Suprapubic skin (tissue), 4 donors: ENCODE measurements around the gene GALNT2. TPM values are rescaled to one million over a fixed set of nuclear protein-coding genes. Genes with fewer than 3 reads are reported as not detected.

Source experiments
- DNase-seq, 2 donors: peaks; one replicate each; pipeline ENCODE4 v3.0.0-alpha.2; 2019; ENCODE audit warnings: low spot score in 2 of 2
- H3K27ac ChIP-seq: fragments of 200-600 bp; sonication (generic); one replicate; pipeline ENCODE4 v1.5.1; 2019
- H3K27me3 ChIP-seq: fragments of 200-600 bp; sonication (generic); one replicate; pipeline ENCODE4 v1.5.1; 2019
- H3K36me3 ChIP-seq: fragments of 200-600 bp; sonication (generic); one replicate; pipeline ENCODE4 v1.5.1; 2019
- H3K4me1 ChIP-seq: fragments of 200-600 bp; sonication (generic); one replicate; pipeline ENCODE4 v1.5.1; 2019
- H3K4me3 ChIP-seq: fragments of 200-600 bp; sonication (generic); one replicate; pipeline ENCODE4 v1.5.1; 2019; ENCODE audit warnings: mild to moderate bottlenecking
- H3K9me3 ChIP-seq: fragments of 200-600 bp; sonication (generic); one replicate; pipeline ENCODE4 v1.5.1; 2019
- CTCF ChIP-seq, 2 donors: fragments of 200-600 bp in 1 of 2; fragments of 450-650 bp in 1 of 2; sonication (generic) in 1 of 2; IDR thresholded peaks; one replicate each; pipeline ENCODE4 v1.5.1; 2016 to 2019; ENCODE audit warnings: antibody characterized with exemption in 2 of 2, mild to moderate bottlenecking in 1 of 2, moderate library complexity in 1 of 2
- EP300 ChIP-seq: sonication (generic); formaldehyde crosslinking; IDR thresholded peaks from one replicate; pipeline ENCODE4 v1.6.1; 2017; ENCODE audit warnings: antibody characterized with exemption
- POLR2A ChIP-seq, 2 donors: fragments of 450-650 bp; IDR thresholded peaks; one replicate each; pipeline ENCODE4 v1.6.1; 2017; ENCODE audit warnings: antibody characterized with exemption in 2 of 2, mild to moderate bottlenecking in 2 of 2, moderate library complexity in 2 of 2
- POLR2AphosphoS5 ChIP-seq, 3 donors: sonication (generic); formaldehyde crosslinking; IDR thresholded peaks; one replicate each; pipeline ENCODE4 v1.6.1; 2017; ENCODE audit warnings: antibody characterized with exemption in 3 of 3
- WGBS: methylation state at CpG from one replicate; pipeline ENCODE4 v1.1.5; 2018; 5-methylcytosine and 5-hydroxymethylcytosine counted together
- total RNA-seq, 4 donors: library from RNA; depleted of rRNA; stranded (reverse); fragments of >200 nt; gene quantifications; one replicate each; pipeline ENCODE4 v1.1.0, GENCODE V29; 2016

GALNT2 gene
- total RNA-seq, 4 donors from 2014 or later: 24.1 to 40.2 (median 36.4) TPM

- H3K36me3 ChIP-seq: peaks cover 7% of the 10 kb centered on the region
- 83% methylated on average over 2 of the region's 2 CpGs for WGBS
- no peaks in the 10 kb centered on the region for H3K4me1 ChIP-seq
- H3K9me3 ChIP-seq: no peaks in the 10 kb centered on the region
- no peaks in the 10 kb centered on the region for H3K27me3 ChIP-seq
- no peak for TF ChIP-seq POLR2A (IDR thresholded peaks at IDR 0.05)
- no peak for TF ChIP-seq EP300
- TF ChIP-seq CTCF (IDR thresholded peaks at IDR 0.05): no peak
- TF ChIP-seq POLR2AphosphoS5 (IDR thresholded peaks at IDR 0.05): no peak
- no peak overlapping the region for H3K4me3 ChIP-seq
- no peak overlapping the region for H3K27ac ChIP-seq
- no peak for DNase-seq
Measured at GRCh38 chr1:230179249-230179648, 112.2 kb downstream of the GALNT2 start.

GRCh38 chr1:230185076-230186001, 118.3 kb downstream of the GALNT2 start:
- no peak for DNase-seq
- Histone ChIP-seq H3K9me3 (no peaks in the 10 kb centered on the region), H3K27me3 (no peaks in the 10 kb centered on the region), H3K4me1 (peaks cover 16% of the 10 kb centered on the region), H3K27ac (no peak overlapping the region), H3K36me3 (no peaks in the 10 kb centered on the region), H3K4me3 (no peak overlapping the region)
- 73% methylated on average over 10 of the region's 10 CpGs for WGBS
- TF ChIP-seq POLR2A (IDR thresholded peaks at IDR 0.05) (no peak), POLR2AphosphoS5 (IDR thresholded peaks at IDR 0.05) (no peak), EP300 (no peak), CTCF (IDR thresholded peaks at IDR 0.05) (no peak)

- H3K9me3 ChIP-seq: no peaks in the 10 kb centered on the region
- H3K27me3 ChIP-seq: no peaks in the 10 kb centered on the region
- 68% methylated on average over 9 of the region's 9 CpGs for WGBS
- H3K4me3 ChIP-seq: no peak overlapping the region
- no peak for DNase-seq
- no peak overlapping the region for H3K27ac ChIP-seq
- no peaks in the 10 kb centered on the region for H3K36me3 ChIP-seq
- peaks cover 20% of the 10 kb centered on the region for H3K4me1 ChIP-seq
- TF ChIP-seq POLR2A (IDR thresholded peaks at IDR 0.05) (no peak), POLR2AphosphoS5 (IDR thresholded peaks at IDR 0.05) (no peak), CTCF (IDR thresholded peaks at IDR 0.05) (no peak), EP300 (no peak)
Measured at GRCh38 chr1:230186003-230186863, 119.2 kb downstream of the GALNT2 start.

- Histone ChIP-seq H3K27me3 (no peaks in the 10 kb centered on the region), H3K27ac (no peak overlapping the region), H3K36me3 (no peaks in the 10 kb centered on the region), H3K9me3 (no peaks in the 10 kb centered on the region), H3K4me1 (peaks cover 25% of the 10 kb centered on the region), H3K4me3 (no peak overlapping the region)
- WGBS: 81% methylated on average over 4 of the region's 4 CpGs
- TF ChIP-seq POLR2A (IDR thresholded peaks at IDR 0.05) (no peak), POLR2AphosphoS5 (IDR thresholded peaks at IDR 0.05) (no peak), CTCF (IDR thresholded peaks at IDR 0.05) (no peak), EP300 (no peak)
- no peak for DNase-seq
Measured at GRCh38 chr1:230186874-230187273, 119.8 kb downstream of the GALNT2 start.

- H3K4me3 ChIP-seq: no peak overlapping the region
- H3K27ac ChIP-seq: no peak overlapping the region
- TF ChIP-seq POLR2AphosphoS5 (IDR thresholded peaks at IDR 0.05): no peak
- TF ChIP-seq EP300: no peak
- TF ChIP-seq POLR2A (IDR thresholded peaks at IDR 0.05): no peak
- TF ChIP-seq CTCF (IDR thresholded peaks at IDR 0.05): no peak
- H3K9me3 ChIP-seq: no peaks in the 10 kb centered on the region
- H3K36me3 ChIP-seq: no peaks in the 10 kb centered on the region
- H3K27me3 ChIP-seq: no peaks in the 10 kb centered on the region
- DNase-seq: no peak
- H3K4me1 ChIP-seq: peaks cover 29% of the 10 kb centered on the region
- WGBS: 95% methylated on average over 4 of the region's 5 CpGs
Measured at GRCh38 chr1:230187290-230187689, 120.3 kb downstream of the GALNT2 start.
